Karpas-422 (cell line): ENCODE data around the gene RHOT1. TPM values are rescaled to one million over a fixed set of nuclear protein-coding genes. Genes with fewer than 3 reads are reported as not detected.

ENCODE experiments used
- DNase-seq: peaks from one replicate; pipeline ENCODE4 v3.0.0-alpha.2; 2015
- H2AFZ ChIP-seq: fragments of 200-600 bp; sonication (generic); 2 replicates; pipeline ENCODE4 v1.6.1; 2014; ENCODE audit warnings: antibody characterized with exemption, low read length, mixed read lengths
- H3K27ac ChIP-seq: fragments of 200-600 bp; sonication (generic); 2 replicates; pipeline ENCODE4 v1.5.1; 2014; ENCODE audit warnings: mild to moderate bottlenecking, low read length, moderate library complexity
- H3K27me3 ChIP-seq: fragments of 200-600 bp; sonication (generic); 2 replicates; pipeline ENCODE4 v1.6.1; 2014; ENCODE audit warnings: low read length, mixed read lengths
- H3K36me3 ChIP-seq: fragments of 200-600 bp; sonication (generic); 2 replicates; pipeline ENCODE4 v1.6.1; 2014; ENCODE audit warnings: low read length, mixed read lengths; ENCODE audit not compliant: insufficient read depth
- H3K4me1 ChIP-seq: fragments of 200-600 bp; sonication (generic); 2 replicates; pipeline ENCODE4 v1.6.1; 2014; ENCODE audit warnings: mild to moderate bottlenecking, low read length, mixed read lengths
- H3K4me2 ChIP-seq: fragments of 200-600 bp; sonication (generic); 2 replicates; pipeline ENCODE4 v1.6.1; 2014; ENCODE audit warnings: low read length, low read depth, mild to moderate bottlenecking; ENCODE audit not compliant: poor library complexity, severe bottlenecking
- H3K4me3 ChIP-seq: fragments of 200-600 bp; sonication (generic); 2 replicates; pipeline ENCODE4 v1.5.1; 2014; ENCODE audit warnings: mild to moderate bottlenecking, antibody characterized with exemption, low read length, mixed read lengths
- H3K79me2 ChIP-seq: fragments of 200-600 bp; sonication (generic); 2 replicates; pipeline ENCODE4 v1.6.1; 2014; ENCODE audit warnings: mild to moderate bottlenecking, low read length, mixed read lengths
- H3K9ac ChIP-seq: fragments of 200-600 bp; sonication (generic); 2 replicates; pipeline ENCODE4 v1.6.0; 2014; ENCODE audit warnings: low read length
- H3K9me2 ChIP-seq: fragments of 200-600 bp; sonication (generic), shearing (Covaris generic); replicated peaks from 2 replicates; pipeline ENCODE4 v1.6.0; 2014; ENCODE audit warnings: mild to moderate bottlenecking, low read length, moderate library complexity; ENCODE audit not compliant: insufficient read depth
- H3K9me3 ChIP-seq: fragments of 300-700, 200-600 bp; sonication (generic); 2 replicates; pipeline ENCODE4 v1.6.1; 2014; ENCODE audit warnings: low read length, mixed read lengths
- H4K20me1 ChIP-seq: fragments of 200-600 bp; sonication (generic); 2 replicates; pipeline ENCODE4 v1.6.1; 2014; ENCODE audit warnings: mild to moderate bottlenecking, antibody characterized with exemption, low read length, low read depth; ENCODE audit not compliant: insufficient read depth
- total RNA-seq: library from RNA; depleted of rRNA; stranded (reverse); fragments of >200 nt; shearing (Covaris generic); gene quantifications from 2 replicates; pipeline ENCODE4 v1.2.3, GENCODE V29; 2014; ENCODE audit warnings: low replicate concordance

RHOT1 gene
- total RNA-seq, 1 experiment from 2014 or later = 87.5 TPM

DNA sequence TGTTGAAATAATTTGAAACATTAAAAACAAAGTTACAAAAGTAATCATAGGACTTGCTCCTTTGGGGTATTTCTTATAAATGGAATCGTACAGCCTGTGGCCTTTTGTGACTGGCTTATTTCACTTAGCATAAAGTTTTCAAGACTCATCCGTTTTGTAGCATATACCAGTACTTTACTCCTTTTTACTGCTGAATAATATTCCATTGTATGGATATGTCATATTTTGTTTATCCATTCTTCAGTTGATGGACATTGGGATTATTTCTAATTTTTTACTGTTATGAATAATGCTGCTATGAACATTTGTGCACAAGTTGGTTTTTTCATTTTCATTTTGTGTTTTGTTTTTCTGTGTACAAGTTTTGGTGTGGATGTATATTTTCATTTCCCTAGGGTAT lies 93.3 kb downstream of the RHOT1 start:
- Histone ChIP-seq H3K27me3 (no peaks in the 10 kb centered on the region), H4K20me1 (no peaks in the 10 kb centered on the region)

DNA sequence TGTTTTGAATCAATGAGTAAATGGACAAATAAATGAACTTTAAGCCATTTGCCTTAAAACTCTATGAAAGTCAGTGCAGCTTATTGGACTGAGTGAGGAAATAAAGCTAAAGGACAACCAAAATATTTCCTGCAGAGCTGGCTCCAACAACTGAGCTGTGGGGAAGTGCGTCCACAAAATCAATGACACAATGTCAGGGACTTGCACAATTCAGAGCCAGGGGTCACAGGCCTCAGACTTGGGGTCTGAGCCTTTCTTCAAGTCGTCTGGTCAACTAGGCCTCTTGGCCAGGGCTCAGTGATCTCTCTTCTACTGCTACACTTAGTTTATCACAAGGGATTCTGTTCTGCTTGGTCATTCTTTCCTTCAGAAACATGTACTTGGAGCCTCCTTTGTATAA lies 97.2 kb downstream of the RHOT1 start:
- Histone ChIP-seq H3K4me3 (no peak overlapping the region), H3K27ac (no peak overlapping the region), H3K79me2 (no peaks in the 10 kb centered on the region), H3K27me3 (no peaks in the 10 kb centered on the region), H3K4me1 (no peaks in the 10 kb centered on the region), H3K9me2 (no peaks in the 10 kb centered on the region), H2AFZ (no peak overlapping the region), H3K9me3 (no peaks in the 10 kb centered on the region), H4K20me1 (no peaks in the 10 kb centered on the region), H3K9ac (no peak overlapping the region), H3K36me3 (no peaks in the 10 kb centered on the region), H3K4me2 (no peak overlapping the region)
- no peak for DNase-seq

More for the DNA sequence above, 93.3 kb downstream of the RHOT1 start:
- Histone ChIP-seq H3K79me2 (no peaks in the 10 kb centered on the region), H3K4me3 (no peak overlapping the region), H3K9me2 (no peaks in the 10 kb centered on the region), H3K4me2 (no peak overlapping the region), H3K9me3 (no peaks in the 10 kb centered on the region), H3K9ac (no peak overlapping the region), H3K4me1 (peaks cover 6% of the 10 kb centered on the region), H3K27ac (no peak overlapping the region), H2AFZ (no peak overlapping the region), H3K36me3 (no peaks in the 10 kb centered on the region)
- no peak for DNase-seq

DNA sequence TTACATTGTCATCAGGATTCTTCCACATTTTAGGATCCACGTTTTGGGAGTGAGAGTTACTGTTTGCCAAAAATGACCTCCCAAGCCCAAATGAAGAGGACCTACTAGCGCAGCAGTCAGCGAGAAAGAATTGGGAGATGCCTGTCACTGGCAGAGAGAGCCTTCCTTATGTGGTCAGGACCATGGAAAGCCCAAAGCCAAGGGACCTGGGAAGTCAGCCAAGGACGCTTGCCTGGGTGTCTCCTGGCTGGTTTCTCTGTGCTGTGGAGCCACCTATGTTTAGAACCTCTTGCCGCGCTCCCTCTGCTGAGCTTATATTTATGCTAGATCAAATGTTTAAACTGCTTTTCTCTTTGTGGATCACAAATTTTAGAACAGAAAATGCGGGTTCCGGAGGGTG lies 98.4 kb downstream of the RHOT1 start:
- Histone ChIP-seq H3K27me3 (no peaks in the 10 kb centered on the region), H4K20me1 (no peaks in the 10 kb centered on the region), H3K9ac (no peak overlapping the region), H3K9me3 (no peaks in the 10 kb centered on the region), H2AFZ (no peak overlapping the region), H3K9me2 (no peaks in the 10 kb centered on the region), H3K36me3 (no peaks in the 10 kb centered on the region), H3K79me2 (no peaks in the 10 kb centered on the region), H3K27ac (no peak overlapping the region), H3K4me1 (no peaks in the 10 kb centered on the region), H3K4me3 (no peak overlapping the region), H3K4me2 (no peak overlapping the region)
- DNase-seq = no peak

DNA sequence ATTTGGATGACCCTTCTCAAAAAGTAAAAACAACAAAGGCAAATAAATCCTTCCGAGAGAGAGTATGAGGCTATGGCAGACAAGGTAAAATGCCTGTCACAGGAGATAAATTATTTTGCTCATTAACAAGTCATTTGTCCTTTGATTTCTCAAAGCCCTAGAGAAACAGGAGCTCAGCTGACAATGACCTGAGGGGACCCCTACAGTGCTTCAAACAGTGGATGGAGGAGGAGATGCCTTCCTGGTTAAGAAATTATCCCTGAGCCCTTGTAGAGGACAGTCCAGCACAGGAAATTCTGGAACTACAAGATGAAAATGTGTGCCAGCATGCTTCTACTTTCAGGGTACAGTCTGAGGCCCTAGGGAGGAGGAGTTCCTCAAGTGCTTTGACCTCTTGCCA lies 99.3 kb downstream of the RHOT1 start:
- DNase-seq = no peak
- no peak overlapping the region for H3K9ac ChIP-seq
- H3K4me2 ChIP-seq = no peak overlapping the region
- H3K4me1 ChIP-seq = no peaks in the 10 kb centered on the region
- H3K27me3 ChIP-seq = no peaks in the 10 kb centered on the region
- H4K20me1 ChIP-seq = no peaks in the 10 kb centered on the region
- H3K9me3 ChIP-seq = no peaks in the 10 kb centered on the region
- no peak overlapping the region for H3K4me3 ChIP-seq
- H3K36me3 ChIP-seq = no peaks in the 10 kb centered on the region
- H3K79me2 ChIP-seq = no peaks in the 10 kb centered on the region
- H3K27ac ChIP-seq = no peak overlapping the region
- H2AFZ ChIP-seq = no peak overlapping the region
- no peaks in the 10 kb centered on the region for H3K9me2 ChIP-seq

- H3K36me3 ChIP-seq = no peaks in the 10 kb centered on the region
- no peak overlapping the region for H3K4me3 ChIP-seq
- H4K20me1 ChIP-seq = no peaks in the 10 kb centered on the region
- no peaks in the 10 kb centered on the region for H3K4me1 ChIP-seq
- H3K79me2 ChIP-seq = no peaks in the 10 kb centered on the region
- no peaks in the 10 kb centered on the region for H3K27me3 ChIP-seq
- no peak overlapping the region for H3K9ac ChIP-seq
- no peak for DNase-seq
- no peaks in the 10 kb centered on the region for H3K9me2 ChIP-seq
- no peak overlapping the region for H3K27ac ChIP-seq
- H3K9me3 ChIP-seq = no peaks in the 10 kb centered on the region
- no peak overlapping the region for H2AFZ ChIP-seq
- no peak overlapping the region for H3K4me2 ChIP-seq
These were observed 107.2 kb downstream of the RHOT1 start for GRCh38 chr17:32249475-32249874.

GRCh38 chr17:32253117-32253611 lies 110.9 kb downstream of the RHOT1 start:
- no peak overlapping the region for H3K27ac ChIP-seq
- peak; percentile 91 for DNase-seq
- H4K20me1 ChIP-seq = no peaks in the 10 kb centered on the region
- no peak overlapping the region for H3K4me3 ChIP-seq
- H3K4me2 ChIP-seq = no peak overlapping the region
- H3K4me1 ChIP-seq = peaks cover 9% of the 10 kb centered on the region
- H3K9me3 ChIP-seq = no peaks in the 10 kb centered on the region
- H3K27me3 ChIP-seq = no peaks in the 10 kb centered on the region
- no peak overlapping the region for H2AFZ ChIP-seq
- H3K9ac ChIP-seq = no peak overlapping the region
- no peaks in the 10 kb centered on the region for H3K36me3 ChIP-seq
- H3K9me2 ChIP-seq = no peaks in the 10 kb centered on the region
- no peaks in the 10 kb centered on the region for H3K79me2 ChIP-seq

GRCh38 chr17:32256012-32256700 lies 113.9 kb downstream of the RHOT1 start:
- no peaks in the 10 kb centered on the region for H4K20me1 ChIP-seq
- H3K27ac ChIP-seq = no peak overlapping the region
- no peaks in the 10 kb centered on the region for H3K36me3 ChIP-seq
- H3K9ac ChIP-seq = no peak overlapping the region
- H3K4me1 ChIP-seq = peaks cover 9% of the 10 kb centered on the region
- no peaks in the 10 kb centered on the region for H3K9me3 ChIP-seq
- H2AFZ ChIP-seq = no peak overlapping the region
- H3K4me3 ChIP-seq = no peak overlapping the region
- no peaks in the 10 kb centered on the region for H3K79me2 ChIP-seq
- no peak overlapping the region for H3K4me2 ChIP-seq
- DNase-seq = no peak
- no peaks in the 10 kb centered on the region for H3K9me2 ChIP-seq
- no peaks in the 10 kb centered on the region for H3K27me3 ChIP-seq

DNA sequence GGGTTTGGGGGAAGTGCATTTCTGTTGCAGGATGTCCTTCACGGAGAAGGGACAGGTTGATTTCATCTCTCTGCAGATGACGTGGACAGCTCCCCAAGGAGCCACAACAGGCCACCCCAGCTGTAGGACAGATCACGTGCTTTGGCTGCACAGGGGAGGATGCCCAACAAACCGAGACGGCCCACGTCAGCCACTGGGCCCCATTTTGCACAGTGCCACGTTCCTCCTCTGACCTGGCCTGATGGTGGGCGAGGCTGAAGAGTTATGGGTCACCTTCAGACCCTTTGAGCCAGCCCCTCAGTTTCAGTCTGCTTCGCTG lies 114.4 kb downstream of the RHOT1 start:
- no peak overlapping the region for H3K27ac ChIP-seq
- no peaks in the 10 kb centered on the region for H4K20me1 ChIP-seq
- H3K27me3 ChIP-seq = no peaks in the 10 kb centered on the region
- H3K4me2 ChIP-seq = no peak overlapping the region
- no peaks in the 10 kb centered on the region for H3K9me3 ChIP-seq
- peaks cover 9% of the 10 kb centered on the region for H3K4me1 ChIP-seq
- H3K4me3 ChIP-seq = no peak overlapping the region
- H2AFZ ChIP-seq = no peak overlapping the region
- H3K9ac ChIP-seq = no peak overlapping the region
- no peaks in the 10 kb centered on the region for H3K79me2 ChIP-seq
- no peaks in the 10 kb centered on the region for H3K36me3 ChIP-seq
- DNase-seq = peak; percentile 58
- H3K9me2 ChIP-seq = no peaks in the 10 kb centered on the region
